Cerebellar cortex (tissue), 1 donor: Measurements from ENCODE around the gene AGPAT3.

Source experiments
- DNase-seq: peaks from one replicate; pipeline ENCODE4 v3.0.0-alpha.2; 2015; ENCODE audit warnings: low spot score

Gene AGPAT3

DNA sequence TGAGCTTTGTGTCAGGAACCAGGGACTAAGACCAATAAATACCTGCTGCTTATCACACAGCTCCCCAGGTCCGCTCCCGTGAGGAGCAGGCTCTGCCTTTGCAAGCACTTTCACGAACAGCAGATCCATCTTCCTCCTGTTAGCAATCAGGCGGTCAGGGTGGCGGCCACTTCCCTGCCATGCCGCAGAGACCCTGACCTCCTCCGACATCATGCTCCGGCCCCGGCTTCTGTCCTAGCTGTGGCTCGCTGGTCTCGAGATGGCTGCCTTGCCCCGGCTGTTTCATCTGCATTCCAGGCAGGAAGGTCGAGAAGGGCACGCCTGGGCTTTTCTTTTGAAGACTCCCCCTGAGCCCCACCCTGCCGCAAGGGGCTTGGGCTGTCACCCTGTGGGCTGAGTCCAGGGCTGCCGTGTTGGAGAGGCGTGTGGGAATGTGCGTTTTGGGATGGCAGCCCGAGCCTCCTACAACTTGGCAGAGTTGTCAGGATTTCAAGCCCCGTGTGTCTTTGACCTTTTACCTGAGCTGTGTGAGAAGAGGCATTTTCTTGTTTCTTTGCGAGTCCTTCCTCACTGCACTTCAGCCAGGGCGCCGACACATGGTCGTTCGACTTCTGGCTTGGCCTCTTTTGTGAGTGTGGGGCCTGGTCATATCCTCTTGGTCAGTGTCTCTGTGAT is 59.5 kb downstream of the AGPAT3 start:
- DNase-seq: no peak

DNA sequence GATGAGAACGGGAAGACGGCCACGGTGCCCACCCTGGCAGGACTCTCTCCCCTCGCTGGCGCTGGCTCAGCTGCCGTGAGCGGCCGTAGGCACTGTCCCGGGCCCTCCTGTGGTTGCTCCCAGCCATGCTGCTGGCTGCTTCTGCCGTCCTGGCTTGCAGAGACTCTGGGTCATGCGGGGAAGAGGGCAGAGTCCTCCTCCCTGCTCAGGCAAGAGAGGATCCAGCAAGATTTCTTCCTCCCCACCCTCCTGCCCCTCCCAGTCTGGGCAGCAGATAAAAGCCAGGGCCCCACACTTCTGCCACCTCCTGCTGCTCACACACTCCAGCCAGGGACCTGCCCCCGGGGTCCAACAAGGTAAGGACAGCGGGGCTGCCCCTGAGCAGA is 60.1 kb downstream of the AGPAT3 start:
- DNase-seq: no peak

DNA sequence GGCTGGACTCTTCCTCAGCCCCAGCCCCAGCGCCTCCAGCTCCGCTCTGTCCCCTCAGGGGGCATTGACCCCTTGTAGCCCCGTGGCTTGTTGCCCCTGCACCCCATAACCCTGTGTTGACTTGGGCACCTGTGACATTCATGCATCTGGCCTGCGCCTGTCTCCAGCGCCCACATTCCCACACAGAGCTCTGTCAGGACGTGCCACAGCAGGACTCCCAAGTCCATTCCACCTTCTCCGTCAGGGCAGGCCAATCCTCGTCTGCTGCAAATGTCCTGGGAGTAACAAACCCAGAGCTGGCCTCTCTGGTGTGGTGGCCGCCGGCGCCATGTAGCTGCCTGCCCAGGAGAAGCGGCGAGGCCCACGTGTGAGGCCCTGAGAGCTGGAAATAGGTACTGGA is 60.6 kb downstream of the AGPAT3 start:
- no peak for DNase-seq

DNA sequence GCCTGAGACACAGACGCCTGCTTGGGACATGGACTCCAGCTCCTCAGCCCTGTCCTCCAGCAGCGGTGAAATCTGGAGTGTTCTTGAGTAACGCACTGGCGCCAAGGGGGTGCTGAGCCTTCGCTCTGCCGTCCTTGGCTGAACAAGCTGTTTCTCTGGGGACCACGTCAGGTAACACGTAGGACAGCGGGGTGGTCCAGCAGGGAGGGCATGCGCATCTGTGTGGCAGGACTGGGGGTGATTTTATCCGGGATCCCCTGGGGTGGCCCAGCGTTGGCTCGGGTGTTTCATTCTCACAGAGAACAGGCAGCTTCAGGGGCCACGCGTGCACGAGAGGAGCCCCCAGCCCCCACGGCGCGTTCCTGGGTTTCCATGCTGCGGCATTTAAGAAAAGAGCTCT is 61.2 kb downstream of the AGPAT3 start:
- no peak for DNase-seq

DNA sequence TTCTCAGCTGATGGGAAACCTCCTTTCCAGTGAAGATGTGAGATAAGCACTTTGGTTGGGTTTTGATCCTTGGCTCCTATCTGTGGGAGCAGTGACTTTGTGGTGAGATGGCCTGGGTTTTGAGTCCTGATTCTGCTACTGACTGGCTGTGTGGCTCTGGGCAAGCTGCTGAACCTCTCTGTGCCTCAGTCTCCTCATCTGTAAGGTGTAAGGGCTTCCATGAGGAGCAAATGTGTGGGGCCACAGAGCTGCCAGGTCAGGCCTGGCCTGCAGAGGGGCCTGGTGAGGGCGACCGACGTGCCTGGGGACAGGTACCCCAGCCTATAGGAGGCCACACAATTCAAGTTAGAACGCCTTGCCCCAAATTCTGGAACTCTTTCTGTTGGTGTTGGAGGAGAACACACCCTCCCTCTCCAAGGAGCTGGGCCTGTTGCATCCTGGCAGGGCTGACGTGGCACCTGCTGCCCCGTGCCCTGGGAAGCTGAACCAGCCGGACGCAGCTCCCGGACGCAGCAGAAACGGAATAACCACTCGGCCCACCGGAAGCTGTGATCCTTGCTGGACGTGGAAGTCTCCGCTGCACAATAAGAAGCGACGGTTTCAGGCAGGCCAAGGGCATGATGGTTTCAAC is 62.7 kb downstream of the AGPAT3 start:
- no peak for DNase-seq

DNA sequence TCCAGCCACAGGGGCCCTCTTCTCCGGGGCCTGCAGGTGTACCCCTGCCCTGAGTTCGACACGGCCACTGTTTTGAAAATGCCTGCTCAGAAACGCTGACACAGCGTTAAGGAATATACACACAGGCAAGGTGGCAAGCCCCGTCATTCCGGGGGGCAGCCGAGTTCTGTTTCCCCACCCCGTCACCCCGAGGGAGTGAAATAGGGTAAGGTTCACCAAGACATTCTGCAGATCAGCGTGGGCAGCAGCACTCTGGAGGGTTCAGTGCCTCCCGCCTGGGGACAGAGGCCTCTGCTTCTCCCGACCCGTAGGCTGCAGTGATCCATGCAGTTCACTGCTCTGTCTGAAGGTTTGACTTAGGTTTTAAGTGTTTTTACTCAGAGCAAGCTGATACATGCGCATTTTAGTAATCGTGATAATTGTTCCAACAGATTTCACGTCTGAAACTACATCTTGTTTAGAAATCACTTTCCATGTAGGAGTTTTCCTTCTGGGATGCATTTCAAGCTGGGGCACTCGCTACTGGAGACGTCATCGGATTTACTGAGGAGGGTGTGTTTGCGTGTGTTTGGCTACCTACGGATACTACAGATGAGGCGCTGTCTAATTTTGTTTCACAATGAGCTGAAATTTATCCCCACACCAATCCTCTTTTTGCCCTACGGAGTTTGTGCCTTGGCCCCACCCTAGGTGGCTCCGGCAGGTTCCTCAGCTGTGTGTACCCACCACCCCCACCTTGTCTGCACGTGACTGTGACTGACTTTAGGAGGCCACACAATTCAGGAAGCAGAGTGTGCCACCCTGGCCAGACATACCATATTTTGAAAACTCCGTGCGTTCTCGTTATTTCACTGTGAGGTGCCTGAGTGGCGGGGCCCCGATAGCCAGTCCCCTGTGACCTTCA is 63.5 kb downstream of the AGPAT3 start:
- DNase-seq: no peak

DNA sequence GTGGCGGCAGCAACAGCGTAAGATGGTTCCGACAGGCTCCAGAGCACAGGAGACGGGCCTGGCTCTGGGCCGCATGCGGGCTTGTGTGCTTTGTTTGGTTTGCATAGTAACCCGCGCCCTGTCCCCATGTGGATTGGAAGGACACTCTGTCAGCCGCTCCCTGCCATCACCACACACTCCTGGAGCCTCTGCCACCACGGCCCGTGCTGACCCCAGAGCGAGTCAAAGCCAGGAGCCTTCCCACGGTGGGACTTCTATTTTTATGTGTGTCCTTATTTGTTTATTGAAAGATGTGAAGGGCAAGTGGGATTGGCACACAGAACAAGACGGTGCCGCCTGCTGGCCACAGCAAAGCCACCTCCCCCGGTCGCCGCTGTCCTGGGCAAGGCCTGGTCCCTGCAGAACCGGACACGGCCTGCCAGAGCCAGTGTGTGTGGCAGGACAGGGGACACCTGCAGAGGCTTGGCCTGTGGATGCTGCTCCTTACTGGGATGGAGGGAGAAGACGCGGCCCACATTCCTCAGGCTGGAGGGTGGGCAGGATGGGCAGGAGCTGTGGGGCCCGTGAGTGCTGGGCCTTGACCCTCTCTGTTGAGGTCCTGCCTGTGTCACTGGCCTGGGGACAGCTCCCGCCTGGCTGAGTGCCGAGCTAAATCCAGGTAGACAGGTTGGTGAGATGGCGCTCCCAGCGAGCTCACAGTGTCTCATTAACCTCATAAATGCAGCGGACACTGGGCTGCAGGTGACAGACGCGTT is 64.4 kb downstream of the AGPAT3 start:
- DNase-seq: peak; percentile 61

DNA sequence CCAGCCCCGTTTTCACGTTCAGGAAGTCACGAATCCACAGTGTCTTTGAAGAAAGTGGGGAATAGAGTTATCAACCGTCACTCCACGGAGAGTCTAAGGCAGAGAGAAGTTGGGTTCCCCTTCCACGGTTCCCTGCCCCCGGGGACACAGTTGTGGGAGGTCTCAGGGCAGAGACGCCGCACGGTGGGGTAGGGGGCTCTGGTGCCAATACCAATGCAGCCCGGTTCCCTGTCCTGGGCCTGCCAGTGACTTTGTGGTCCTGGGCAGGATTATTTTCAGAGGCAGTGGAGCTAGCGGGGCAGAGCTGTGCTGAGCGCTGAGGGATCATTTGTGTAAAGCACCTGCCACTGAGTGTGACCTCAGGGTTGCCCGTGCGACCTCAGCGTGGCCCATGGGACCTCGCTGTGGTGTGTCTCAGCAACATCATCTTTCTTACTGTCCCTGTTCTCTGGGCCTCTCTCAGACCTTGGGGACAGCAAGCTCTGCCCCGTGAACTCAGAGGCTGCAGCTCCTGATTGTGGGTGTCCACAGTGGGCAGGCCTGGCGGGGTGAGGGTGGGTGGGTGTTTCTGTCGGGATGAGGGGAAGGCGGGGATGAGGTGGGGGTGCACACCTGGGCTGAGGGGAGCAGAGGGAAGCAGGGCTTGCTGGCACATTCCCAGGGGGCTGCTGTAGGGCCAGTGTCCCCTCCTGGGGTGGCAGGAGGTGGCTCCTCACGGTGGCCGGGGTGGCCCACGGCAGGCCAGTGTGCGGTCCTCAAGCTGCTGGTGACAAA is 65.2 kb downstream of the AGPAT3 start:
- DNase-seq: no peak

DNA sequence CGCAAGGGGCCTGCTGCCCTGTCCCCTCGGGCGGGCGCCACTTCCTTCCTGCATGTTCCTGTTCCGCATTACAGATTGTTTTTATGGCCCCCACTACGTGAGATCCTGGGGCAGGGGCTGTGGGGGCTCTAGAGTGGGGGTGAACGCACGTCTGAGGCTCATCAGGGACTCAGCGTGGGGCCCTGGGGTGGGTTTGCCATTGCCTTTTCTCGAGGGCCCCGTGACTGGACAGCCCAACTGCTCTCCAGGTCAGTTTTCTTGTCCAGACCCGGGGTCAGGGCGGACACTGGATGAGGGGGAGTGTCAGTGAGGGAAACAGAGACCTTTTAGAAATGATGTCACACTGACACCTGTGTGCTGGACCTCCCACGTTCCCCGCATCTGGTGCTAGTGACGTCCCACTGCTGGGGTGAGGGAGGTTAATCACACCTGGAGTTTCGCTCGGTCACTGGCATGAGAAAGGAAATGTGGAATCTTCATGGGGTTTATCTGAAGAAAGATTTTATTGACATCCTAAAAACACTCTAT is 65.9 kb downstream of the AGPAT3 start:
- DNase-seq: no peak

DNA sequence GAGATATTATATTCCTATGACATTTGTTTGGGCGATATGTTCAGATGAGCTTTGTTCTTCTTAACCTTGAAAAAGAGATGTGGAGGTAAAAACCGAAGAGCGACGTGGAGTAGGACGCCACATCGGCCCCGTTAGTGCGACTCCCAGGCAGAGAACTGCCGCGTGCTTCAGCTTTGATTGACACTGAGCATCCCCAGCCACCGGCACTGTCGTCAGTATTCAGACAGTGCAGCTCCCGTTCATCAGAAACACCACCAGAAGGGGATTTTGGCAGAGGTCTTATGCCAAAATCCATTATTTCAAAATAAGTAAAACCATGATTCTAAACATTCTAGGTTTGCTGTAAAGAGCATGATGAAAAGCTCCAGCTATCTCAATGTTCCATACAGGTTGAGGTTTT is 66.5 kb downstream of the AGPAT3 start:
- DNase-seq: no peak

DNA sequence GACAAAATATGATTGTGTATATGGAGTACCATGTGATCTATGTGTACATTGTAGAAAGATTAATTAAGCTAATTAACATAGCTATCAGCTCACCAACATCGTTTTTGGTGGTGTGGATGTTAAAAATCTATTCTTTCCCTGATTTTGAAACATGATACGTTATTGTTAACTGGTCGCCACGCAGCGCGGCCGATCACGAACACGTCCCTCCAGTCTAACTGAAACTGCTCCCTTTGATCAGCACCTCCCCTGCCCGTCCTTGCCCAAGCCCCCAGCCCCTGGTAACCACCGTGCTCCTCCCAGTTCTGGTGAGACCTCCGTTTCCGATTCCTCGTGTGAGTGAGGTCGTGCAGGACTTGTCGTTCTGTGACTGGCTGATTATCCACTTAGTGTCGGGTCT is 67.0 kb downstream of the AGPAT3 start:
- DNase-seq: no peak

DNA sequence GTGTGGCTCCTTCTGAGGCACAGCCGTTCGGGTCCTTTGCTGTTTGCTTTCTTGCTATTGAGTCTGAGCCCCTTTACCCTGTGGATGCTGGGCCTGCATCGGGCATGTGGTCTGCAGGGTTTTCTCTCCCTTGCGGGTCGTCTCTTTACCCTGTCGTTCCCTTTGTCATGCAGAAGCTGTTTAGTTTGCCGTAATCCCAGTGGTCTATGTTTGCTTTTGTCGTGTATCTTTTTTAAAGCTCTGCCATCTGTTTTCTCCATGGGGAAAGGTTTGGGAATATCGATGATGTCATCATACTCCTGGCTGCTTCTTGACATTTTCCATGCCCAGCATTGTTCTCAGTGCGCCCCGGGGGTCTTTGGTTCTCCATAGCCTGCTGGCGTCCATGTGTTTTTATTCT is 68.2 kb downstream of the AGPAT3 start:
- DNase-seq: no peak

DNA sequence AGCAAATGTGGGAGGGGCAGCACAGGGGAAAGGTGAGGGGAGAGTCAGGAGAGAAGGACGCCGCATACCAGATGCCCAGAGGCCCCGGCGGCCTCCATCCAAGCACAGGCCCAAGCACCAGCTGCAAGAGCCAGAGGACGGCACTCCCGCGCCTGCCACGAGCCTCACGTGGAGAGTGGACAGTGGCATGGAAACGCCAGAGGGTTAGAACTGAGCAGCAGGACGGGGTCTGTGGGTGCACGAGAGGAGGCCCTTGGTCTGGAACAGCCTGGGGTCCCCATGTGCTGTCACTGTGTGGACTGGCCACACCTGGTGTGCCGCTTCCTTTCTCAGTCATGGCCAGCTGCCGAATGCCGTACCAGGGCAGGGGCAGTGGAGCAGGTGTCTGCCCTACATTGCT is 68.7 kb downstream of the AGPAT3 start:
- no peak for DNase-seq

DNA sequence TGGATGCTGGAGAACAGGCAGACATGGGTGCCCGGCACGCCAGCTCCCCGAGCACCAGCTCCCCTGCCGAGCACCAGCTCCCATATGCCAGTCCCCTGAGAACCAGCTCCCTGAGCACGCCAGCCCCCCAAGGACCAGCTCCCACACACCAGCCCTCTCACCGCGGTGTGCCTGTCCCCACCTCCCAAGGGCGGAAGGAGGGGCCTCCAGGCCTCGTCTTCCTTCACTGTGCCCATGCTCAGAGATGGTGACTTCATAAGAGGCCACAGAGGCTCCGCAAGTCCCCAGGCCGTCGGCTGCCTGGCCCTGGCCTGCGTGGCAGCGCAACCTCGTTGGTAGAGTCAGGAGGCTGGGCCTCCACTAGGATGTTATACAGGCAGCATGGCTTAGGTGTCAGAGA is 69.1 kb downstream of the AGPAT3 start:
- no peak for DNase-seq

DNA sequence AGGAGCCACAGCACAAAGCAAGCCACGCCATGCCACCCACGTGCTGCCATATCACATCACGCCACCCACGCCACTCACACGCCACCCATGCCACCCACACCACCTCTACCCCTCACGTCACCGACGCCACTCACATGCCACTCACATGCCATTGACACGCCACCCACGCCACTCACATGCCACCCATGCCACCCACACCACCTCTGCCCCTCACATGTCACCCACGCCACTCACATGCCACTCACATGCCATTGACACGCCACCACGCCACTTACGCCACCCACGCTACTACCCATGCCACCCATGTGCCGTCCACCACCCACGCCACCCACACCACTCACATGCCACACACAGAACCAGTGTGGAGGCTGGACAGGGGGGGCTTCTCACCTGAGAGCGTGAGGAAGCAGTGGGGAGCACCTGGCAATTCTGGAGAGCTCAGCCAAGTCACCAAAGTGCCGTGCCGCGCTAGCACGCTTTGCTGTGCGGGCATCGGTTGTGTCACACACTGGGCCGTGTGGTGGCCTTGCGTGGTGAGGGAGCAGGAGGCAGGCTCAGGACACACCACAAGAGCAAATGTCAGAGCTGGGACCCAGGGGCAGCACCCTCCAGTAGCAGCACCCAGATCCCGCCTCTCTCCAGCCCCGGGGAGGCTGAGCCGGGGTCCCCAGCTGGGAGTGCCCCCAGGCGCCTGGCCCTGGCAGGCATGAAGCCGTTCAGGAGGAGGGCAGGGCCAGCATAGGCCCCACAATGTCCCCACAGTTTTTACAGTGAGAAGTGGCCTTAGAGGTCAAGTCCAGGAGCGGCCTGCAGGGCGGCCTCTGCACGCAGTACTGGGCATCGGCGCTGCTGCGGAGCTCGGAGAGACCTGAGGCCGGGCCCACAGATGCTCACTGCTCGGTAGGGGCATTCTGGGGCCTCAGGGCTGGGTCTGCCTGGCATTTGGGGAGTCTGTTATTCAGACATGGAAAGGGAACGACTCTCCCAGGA is 70.0 kb downstream of the AGPAT3 start:
- no peak for DNase-seq

DNA sequence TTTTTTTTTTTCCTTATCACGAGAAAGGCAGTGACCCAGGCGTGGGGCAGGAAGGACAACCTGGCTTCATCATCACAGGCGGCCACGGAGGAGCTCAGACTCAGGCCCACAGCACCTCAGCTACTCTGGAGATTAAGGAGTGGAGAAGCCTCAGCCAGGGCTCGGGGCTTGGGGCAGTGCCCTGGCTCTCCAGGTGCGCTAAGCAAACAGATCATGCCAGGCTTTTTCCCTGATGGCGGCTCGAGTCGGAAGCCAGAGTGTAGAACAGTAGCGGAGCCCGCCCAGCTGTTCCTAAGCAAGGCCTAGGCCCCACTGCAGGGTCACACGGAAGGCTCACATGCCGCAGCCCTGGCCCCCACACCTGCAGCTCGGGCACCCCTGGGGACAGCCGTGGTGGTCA is 70.7 kb downstream of the AGPAT3 start:
- DNase-seq: no peak

DNA sequence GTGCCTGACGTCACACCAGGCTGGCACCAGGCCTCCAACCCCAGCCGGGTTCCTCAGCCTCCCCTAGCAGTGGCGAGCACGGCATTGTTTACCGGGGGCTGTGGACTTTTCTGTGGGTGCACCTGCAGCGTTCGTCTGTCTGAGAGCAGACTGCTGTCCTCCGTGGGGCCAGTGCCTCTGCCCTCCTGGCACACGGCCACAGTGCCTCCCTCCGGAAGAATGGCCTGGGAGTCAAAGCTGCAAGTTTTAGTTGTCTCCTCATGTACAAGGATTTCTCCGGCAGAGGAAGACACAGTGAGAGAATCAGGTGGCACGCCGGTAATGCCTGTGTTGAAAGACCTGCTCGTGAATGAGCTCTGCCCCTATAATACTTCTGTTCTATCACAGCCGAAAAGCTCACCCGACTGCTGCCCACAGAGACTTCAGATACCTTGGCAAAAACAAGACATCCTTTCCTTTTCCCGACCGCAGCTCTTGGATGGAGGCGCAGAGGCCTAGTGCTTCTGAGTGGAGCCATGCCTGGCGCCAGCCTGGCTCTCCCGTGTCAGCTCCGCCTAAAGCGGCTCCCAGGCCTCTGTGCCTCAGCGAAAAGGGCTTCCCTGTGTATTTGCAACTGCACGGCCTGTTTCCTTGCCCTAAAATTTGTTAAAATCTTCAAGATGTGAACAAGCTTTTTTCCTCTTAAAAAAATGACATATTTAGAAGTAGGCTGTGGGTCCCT is 71.4 kb downstream of the AGPAT3 start:
- peak; percentile 57 for DNase-seq

DNA sequence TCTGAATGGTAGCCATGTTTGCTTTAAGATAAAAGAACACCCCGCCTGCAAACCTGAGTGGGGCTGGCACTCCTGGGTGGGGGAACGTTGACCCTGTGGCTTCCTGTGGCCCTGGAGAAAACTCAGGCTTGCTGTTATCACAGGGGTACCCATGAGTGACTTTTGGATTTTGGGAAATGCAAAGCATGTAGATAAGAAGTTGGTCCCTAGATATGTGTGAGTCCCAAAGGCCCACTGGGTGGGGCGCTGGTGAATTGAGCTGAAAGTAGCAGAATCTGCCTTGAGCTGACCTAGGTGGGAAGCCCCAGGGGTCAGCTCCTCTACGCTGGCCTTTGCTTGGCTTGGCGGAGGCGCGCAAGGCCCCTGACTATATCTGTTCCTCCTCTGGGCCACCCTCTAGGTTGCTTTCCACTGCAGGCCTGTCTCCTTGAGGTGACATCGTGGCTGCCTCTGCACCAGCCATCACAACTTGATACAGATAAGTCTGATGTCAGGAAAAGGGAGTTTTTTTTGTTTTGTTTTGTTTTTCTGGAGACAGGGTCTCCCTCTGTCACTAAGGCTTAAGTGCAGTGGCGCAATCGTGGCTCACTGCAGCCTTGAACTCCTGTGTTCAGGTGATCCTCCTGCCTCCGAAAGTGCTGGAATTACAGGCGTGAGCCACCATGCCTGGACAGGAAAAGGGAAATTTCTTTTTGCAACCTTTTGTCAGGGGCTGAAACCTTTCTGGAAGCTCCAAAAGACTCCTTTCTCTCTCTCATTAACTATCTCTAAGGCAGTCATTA is 72.2 kb downstream of the AGPAT3 start:
- no peak for DNase-seq

DNA sequence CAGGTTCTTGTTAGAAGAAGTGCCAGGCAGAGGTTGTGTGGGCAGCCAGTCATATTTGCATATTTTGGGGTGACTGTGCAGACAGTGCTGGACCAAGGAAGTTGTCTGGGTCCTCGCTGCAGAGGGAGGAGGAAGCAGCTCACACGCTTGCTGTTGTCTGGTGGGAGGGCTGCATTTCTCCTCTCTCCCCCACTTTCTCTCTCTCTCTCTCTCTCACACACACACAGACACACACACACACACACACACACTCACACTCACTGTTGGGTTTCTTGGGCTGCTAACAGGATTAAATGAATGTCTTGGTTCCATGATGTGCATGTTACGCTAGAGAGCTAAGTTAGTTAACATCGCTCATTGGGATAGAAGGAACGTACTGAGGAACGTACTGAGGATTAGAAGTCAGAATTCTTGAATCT is 72.9 kb downstream of the AGPAT3 start:
- DNase-seq: no peak
